KG1 (cell line): ENCODE measurements around the gene SMC6.

Experiments
- DNase-seq: peaks from one replicate; lab custom pipeline; 2025; lab: John Stamatoyannopoulos, UW

Gene SMC6

DNA sequence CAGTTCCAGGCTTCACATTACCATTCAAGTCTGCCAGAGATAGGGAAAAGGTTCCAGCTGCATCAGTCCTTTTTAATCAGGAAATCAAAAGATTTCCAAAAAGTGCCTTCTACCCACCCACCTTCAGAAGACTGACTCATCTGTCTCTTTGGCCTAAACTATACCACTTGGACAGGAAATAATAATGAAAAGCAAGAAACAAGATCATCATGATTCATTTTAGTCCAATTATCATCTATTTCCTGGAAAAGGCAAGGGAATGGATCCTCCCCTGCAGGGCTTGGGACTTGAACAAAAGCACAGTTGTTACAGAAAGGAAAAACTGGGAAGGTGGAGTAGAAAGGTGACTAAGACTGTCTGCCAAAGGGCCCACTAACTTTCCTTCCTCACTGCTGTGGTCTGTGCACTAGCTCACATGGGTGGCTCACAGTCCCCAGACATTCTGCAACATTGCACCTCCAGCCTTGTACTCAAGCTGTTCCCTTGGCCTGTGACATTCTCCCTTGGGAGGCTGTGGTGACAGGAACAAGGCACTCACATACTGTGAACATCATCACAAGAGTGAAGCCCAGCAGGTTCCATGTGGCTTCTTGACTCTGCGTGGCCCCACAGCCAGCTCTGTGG, 137.8 kb downstream of the SMC6 start:
- DNase-seq, result no peak

DNA sequence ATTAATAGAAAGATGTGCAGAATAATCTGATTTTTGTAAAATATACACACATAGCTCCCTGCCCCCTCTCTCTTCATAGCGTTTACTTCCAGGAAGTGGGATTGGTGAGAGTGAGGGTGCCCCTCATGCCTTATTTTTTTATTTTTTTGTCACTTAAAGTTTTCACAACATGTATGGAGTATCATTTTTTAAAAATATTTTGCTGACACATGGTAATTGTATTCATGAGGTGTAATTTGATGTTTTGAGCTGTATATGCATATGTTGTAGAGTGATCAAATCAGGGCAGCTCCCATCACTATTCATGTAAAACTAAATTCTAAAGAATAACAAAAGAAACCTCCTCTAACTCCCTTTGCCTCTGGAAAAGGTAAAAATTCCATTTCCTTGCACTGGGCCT, 138.5 kb downstream of the SMC6 start:
- DNase-seq, result no peak

- no peak for DNase-seq
Observed at GRCh38 chr2:17614174-17614930, 139.3 kb downstream of the SMC6 start.
